HL-60/S4 treated with phorbol 12-myristate 13-acetate at 8.2 ng/mL for 4 days and 3 days (cell line): ENCODE results near the gene FDX1.

Experiments
- in situ Hi-C: fragments of 300-500 bp; cut with MboI; formaldehyde crosslinking; loops from 2 replicates; pipeline ENCODE4 v1.15.0; 2022; ENCODE audit warnings: low sequenced_read_pairs

FDX1 gene

GRCh38 chr11:110505528-110506284, 76.0 kb downstream of the FDX1 start:
- in situ Hi-C loops: no loop called here

GRCh38 chr11:110507328-110507727, 77.6 kb downstream of the FDX1 start:
- in situ Hi-C loops: no loop called here

DNA sequence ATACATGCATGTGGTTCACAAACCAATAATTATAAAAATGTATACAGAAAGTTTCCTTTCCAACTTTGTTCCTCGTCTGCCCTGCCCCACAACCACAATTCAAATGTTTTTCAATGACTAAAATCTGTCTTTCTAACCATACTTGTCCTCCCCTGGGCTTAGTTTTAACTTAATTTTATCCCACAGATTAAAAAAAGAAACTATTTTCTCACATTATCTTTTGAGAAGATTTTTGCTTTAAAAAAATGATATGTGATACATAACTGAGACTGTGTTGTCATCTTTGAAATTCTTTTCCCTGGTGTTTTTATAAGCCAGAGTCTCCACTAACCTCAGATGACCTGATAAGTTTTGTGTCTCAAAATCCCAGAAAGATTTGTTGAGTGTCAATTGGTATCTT, 79.0 kb downstream of the FDX1 start:
- in situ Hi-C loops: no loop called here

GRCh38 chr11:110509472-110509871, 79.7 kb downstream of the FDX1 start:
- in situ Hi-C loops: no loop called here

DNA sequence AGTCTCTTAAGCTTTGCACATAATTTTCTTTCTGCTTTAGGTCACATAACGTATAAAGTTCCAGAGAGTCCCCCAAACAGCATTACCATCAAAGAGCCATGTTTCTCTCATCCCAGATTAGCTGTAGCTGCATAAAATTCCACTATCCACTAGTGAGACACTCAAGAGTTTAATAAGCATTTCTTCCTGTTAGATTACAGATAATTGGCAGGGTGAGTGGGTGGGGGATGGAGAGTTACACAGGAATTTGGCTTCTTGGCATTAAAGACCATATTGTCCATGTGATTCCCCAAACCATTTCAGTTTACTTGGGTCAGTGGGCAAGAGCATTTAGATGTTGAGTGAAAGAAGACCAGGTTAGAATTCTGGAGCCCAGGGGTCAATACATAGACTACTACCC, 82.3 kb downstream of the FDX1 start:
- in situ Hi-C loops: no loop called here

DNA sequence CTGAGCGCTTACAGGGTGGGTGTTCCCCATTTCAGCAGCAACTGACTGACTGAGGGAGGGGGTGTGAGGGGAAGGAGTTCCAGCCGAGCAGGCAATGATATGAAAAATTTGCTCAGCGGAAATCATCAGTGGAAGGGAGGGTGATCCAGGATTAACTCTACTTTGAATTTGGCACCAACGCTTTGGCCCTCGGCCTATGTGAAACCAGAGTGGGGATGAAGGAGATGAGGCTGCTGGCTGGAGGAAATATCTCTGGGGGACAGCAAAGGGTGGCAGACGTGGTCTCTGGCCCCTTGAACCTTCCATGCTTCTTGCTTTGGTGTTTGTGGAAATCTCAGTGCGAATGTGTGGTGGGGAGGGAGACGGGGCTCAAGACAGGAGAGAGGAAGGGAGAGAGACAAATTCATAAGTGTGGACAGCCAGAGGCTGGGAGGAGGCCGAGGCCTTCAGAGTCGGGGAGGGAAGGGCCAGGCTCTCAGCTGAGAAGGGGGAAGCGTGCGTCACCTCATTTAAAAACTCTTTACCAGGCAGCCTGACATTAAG, 83.6 kb downstream of the FDX1 start:
- in situ Hi-C loops: no loop called here

- in situ Hi-C loops: no loop called here
These were observed 84.2 kb downstream of the FDX1 start for GRCh38 chr11:110513846-110514437.
